ENCODE measurements around the gene TMEM97.
A peak's percentile ranks its signal among the peaks of the same experiment; 100 is the strongest.

TMEM97 gene

GRCh38 chr17:28334666-28335200, 15.7 kb downstream of the TMEM97 start:
- TF ChIP-seq EGR1 (IDR thresholded peaks at IDR 0.05) (no peak), RAD21 (IDR thresholded peaks at IDR 0.05; ENCODE audit: low read depth) (no peak), ZBTB7A (IDR thresholded peaks at IDR 0.05; ENCODE audit: low read depth) (no peak), TCF12 (IDR thresholded peaks at IDR 0.05; ENCODE audit: low read depth) (no peak), REST (IDR thresholded peaks at IDR 0.05; ENCODE audit: low read depth) (no peak), CEBPB (IDR thresholded peaks at IDR 0.05) (no peak), NFIC (IDR thresholded peaks at IDR 0.05) (no peak)
- TF ChIP-seq, protein P1, sequence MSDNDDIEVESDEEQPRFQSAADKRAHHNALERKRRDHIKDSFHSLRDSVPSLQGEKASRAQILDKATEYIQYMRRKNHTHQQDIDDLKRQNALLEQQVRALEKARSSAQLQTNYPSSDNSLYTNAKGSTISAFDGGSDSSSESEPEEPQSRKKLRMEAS (IDR thresholded peaks at IDR 0.05), result no peak
- TF ChIP-seq, protein P2, sequence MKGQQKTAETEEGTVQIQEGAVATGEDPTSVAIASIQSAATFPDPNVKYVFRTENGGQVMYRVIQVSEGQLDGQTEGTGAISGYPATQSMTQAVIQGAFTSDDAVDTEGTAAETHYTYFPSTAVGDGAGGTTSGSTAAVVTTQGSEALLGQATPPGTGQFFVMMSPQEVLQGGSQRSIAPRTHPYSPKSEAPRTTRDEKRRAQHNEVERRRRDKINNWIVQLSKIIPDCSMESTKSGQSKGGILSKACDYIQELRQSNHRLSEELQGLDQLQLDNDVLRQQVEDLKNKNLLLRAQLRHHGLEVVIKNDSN (IDR thresholded peaks at IDR 0.05), result no peak

DNA sequence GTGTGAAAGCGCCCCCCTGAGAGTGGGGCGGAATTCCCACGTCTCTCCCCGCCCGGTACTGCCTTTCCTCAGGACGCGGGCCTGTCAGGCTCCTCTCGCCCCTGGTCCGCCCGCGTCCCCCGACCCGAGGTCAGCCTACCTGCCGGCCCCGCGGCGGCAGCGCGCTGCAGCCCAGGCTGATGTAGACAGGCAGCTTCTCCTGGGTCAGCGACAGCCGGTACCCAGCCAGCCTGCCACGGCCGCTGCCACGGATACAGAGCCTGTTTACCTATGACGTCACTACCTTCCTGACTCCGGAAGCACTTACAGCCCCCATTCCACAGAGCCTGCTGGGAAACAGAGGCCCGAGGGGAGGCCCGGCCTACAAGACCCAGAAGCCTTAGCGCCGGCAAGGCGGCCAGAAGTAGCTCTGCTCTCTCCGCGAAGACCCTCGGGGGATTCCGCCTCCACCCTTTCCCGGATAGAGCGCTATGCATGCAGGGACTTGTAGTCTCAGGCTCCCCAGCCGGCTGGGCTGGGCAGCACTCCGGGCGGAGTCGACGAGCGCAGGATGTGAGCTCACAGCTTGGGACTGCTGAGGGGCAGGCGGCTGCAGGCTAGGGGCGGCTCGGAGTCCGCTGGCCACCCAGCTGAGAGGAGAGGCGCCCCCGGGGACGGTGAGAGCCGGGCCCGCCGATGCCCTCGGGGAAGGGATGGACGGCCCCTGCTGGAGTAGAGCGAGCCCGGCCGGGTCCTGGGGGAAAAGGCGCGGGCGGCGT, 16.4 kb downstream of the TMEM97 start, which contains the start of the genes IFT20 and TNFAIP1:
IFT20 (minus strand) TSS at position 272 of the 758 bp plus-strand sequence. CDS start 3,487 bp downstream, outside the sequence.
TNFAIP1 (plus strand) TSS at position 561 of the 758 bp plus-strand sequence. CDS start 3,761 bp downstream, outside the sequence.
- TF ChIP-seq FOXM1 (IDR thresholded peaks at IDR 0.05; ENCODE audit: borderline replicate concordance, low read depth) (no peak), NFIC (IDR thresholded peaks at IDR 0.05) (0 out of 2 replicates have a peak, but pooled peaks have one; percentile 17), TAF1 (IDR thresholded peaks at IDR 0.05; ENCODE audit: low read depth) (peak; percentile 64), YY1 (IDR thresholded peaks at IDR 0.05; ENCODE audit: low read depth) (peak; percentile 63; the same call in 1 of the 2 replicates), EP300 (IDR thresholded peaks at IDR 0.05; ENCODE audit: borderline replicate concordance) (no peak), ZBTB7A (IDR thresholded peaks at IDR 0.05; ENCODE audit: low read depth) (peak; percentile 79), CREB1 (IDR thresholded peaks at IDR 0.05; ENCODE audit: low read depth) (peak; percentile 92), RAD21 (IDR thresholded peaks at IDR 0.05; ENCODE audit: low read depth) (no peak), EGR1 (IDR thresholded peaks at IDR 0.05) (peak; percentile 90), TEAD4 (IDR thresholded peaks at IDR 0.05) (peak; percentile 62), TCF12 (IDR thresholded peaks at IDR 0.05; ENCODE audit: low read depth) (peak; percentile 70)
- TF ChIP-seq, protein P2 (IDR thresholded peaks at IDR 0.05), result 0 out of 2 replicates have a peak, but pooled peaks have one; percentile 18
- TF ChIP-seq, protein P1 (IDR thresholded peaks at IDR 0.05), result peak; percentile 75; the same call in 1 of the 2 replicates

- 0 out of 2 replicates have a peak, but pooled peaks have one; percentile 57 for TF ChIP-seq ZBTB7A (IDR thresholded peaks at IDR 0.05; ENCODE audit: low read depth)
- TF ChIP-seq, protein P2 (IDR thresholded peaks at IDR 0.05), result no peak
- peak; percentile 95 for TF ChIP-seq TEAD4 (IDR thresholded peaks at IDR 0.05)
- no peak for TF ChIP-seq REST (IDR thresholded peaks at IDR 0.05; ENCODE audit: low read depth)
- peak; percentile 85 for TF ChIP-seq EP300 (IDR thresholded peaks at IDR 0.05; ENCODE audit: borderline replicate concordance)
- peak; percentile 66 for TF ChIP-seq TCF12 (IDR thresholded peaks at IDR 0.05; ENCODE audit: low read depth)
- TF ChIP-seq CREB1 (IDR thresholded peaks at IDR 0.05; ENCODE audit: low read depth), result peak; percentile 73
- no peak; the same call in none of the 2 replicates for TF ChIP-seq TAF1 (IDR thresholded peaks at IDR 0.05; ENCODE audit: low read depth)
- 0 out of 2 replicates have a peak, but pooled peaks have one; percentile 34 for TF ChIP-seq YY1 (IDR thresholded peaks at IDR 0.05; ENCODE audit: low read depth)
- TF ChIP-seq NFIC (IDR thresholded peaks at IDR 0.05), result peak; percentile 51; the same call in 1 of the 2 replicates
- TF ChIP-seq RAD21 (IDR thresholded peaks at IDR 0.05; ENCODE audit: low read depth), result no peak
- no peak for TF ChIP-seq CEBPB (IDR thresholded peaks at IDR 0.05)
- no peak for TF ChIP-seq EGR1 (IDR thresholded peaks at IDR 0.05)
- TF ChIP-seq FOXM1 (IDR thresholded peaks at IDR 0.05; ENCODE audit: borderline replicate concordance, low read depth), result peak; percentile 51; the same call in 1 of the 2 replicates
- TF ChIP-seq, protein P1 (IDR thresholded peaks at IDR 0.05), result peak; percentile 42; the same call in 1 of the 2 replicates
Measured at GRCh38 chr17:28335959-28336871, 17.2 kb downstream of the TMEM97 start.

Data from Ishikawa (cell line).